ENCODE measurements around the gene WDR6.

The WDR6 gene

DNA sequence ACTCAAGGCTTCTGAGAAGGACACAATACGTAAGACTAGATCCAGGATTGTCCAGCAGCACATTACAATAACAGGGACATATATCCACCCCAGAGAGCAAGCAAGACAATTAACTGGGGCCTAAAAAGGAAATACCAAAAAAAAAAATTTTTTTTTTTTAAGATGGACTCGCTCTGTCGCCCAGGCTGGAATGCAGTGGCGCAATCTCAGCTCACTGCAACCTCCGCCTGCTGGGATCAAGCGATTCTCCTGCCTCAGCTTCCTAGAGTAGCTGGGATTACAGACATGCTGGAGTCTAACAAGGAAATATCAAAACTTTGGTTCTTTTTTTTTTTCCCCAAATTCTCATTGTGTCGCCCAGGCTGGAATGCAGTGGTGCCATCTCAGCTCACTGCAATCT lies 50.8 kb downstream of the WDR6 start:
- H3K4me3 ChIP-seq (replicated peaks; ENCODE audit: low read depth, low read length), result no peak overlapping the region
- no peak for DNase-seq (ENCODE audit: low read depth)
- TF ChIP-seq, protein P1, sequence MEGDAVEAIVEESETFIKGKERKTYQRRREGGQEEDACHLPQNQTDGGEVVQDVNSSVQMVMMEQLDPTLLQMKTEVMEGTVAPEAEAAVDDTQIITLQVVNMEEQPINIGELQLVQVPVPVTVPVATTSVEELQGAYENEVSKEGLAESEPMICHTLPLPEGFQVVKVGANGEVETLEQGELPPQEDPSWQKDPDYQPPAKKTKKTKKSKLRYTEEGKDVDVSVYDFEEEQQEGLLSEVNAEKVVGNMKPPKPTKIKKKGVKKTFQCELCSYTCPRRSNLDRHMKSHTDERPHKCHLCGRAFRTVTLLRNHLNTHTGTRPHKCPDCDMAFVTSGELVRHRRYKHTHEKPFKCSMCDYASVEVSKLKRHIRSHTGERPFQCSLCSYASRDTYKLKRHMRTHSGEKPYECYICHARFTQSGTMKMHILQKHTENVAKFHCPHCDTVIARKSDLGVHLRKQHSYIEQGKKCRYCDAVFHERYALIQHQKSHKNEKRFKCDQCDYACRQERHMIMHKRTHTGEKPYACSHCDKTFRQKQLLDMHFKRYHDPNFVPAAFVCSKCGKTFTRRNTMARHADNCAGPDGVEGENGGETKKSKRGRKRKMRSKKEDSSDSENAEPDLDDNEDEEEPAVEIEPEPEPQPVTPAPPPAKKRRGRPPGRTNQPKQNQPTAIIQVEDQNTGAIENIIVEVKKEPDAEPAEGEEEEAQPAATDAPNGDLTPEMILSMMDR (IDR thresholded peaks at IDR 0.05; ENCODE audit: low read length, missing control alignments), result no peak

Measured in fibroblast of pulmonary artery (primary cell).